ENCODE results near the gene SMCO2.

The SMCO2 gene

GRCh38 chr12:27464220-27464554 is 17.7 kb downstream of the SMCO2 start:
- no peak overlapping the region for H3K9ac ChIP-seq (ENCODE audit: low read length)
- TF ChIP-seq CTCF (IDR thresholded peaks at IDR 0.05; ENCODE audit: insufficient read depth, low read length, poor library complexity, severe bottlenecking) = no peak
- no peak for TF ChIP-seq EZH2phosphoT487 (conservative IDR thresholded peaks at IDR 0.05; ENCODE audit: low read length)

GRCh38 chr12:27467641-27468040 is 21.1 kb downstream of the SMCO2 start:
- no peaks in the 10 kb centered on the region for H3K79me2 ChIP-seq (ENCODE audit: insufficient read depth, low read length)
- no peaks in the 10 kb centered on the region for H3K27me3 ChIP-seq (ENCODE audit: low read length)
- H3K4me3 ChIP-seq (ENCODE audit: insufficient read depth, low read length, poor library complexity, severe bottlenecking) = no peak overlapping the region
- H3K9me3 ChIP-seq (ENCODE audit: insufficient read depth, low read length) = no peaks in the 10 kb centered on the region
- H4K20me1 ChIP-seq (ENCODE audit: low read depth, low read length) = no peaks in the 10 kb centered on the region
- no peak overlapping the region for H2AFZ ChIP-seq (ENCODE audit: low read depth, low read length, severe bottlenecking)
- TF ChIP-seq CTCF (IDR thresholded peaks at IDR 0.05; ENCODE audit: insufficient read depth, low read length, poor library complexity, severe bottlenecking) (no peak), EZH2phosphoT487 (conservative IDR thresholded peaks at IDR 0.05; ENCODE audit: low read length) (no peak)
- H3K9ac ChIP-seq (ENCODE audit: low read length) = no peak overlapping the region
- H3K36me3 ChIP-seq (ENCODE audit: low read length) = no peaks in the 10 kb centered on the region
- H3F3A ChIP-seq (ENCODE audit: insufficient read depth) = no peaks in the 10 kb centered on the region
- no peaks in the 10 kb centered on the region for H3K9me2 ChIP-seq (replicated peaks; ENCODE audit: insufficient read depth, low read length)
- H3K4me2 ChIP-seq (ENCODE audit: low read depth, low read length, poor library complexity, severe bottlenecking) = no peak overlapping the region
- no peak overlapping the region for H3K27ac ChIP-seq (ENCODE audit: low read depth, low read length)

More at GRCh38 chr12:27464220-27464554, 17.7 kb downstream of the SMCO2 start:
- H3K9me2 ChIP-seq (replicated peaks; ENCODE audit: insufficient read depth, low read length) = no peaks in the 10 kb centered on the region
- no peak overlapping the region for H3K4me2 ChIP-seq (ENCODE audit: low read depth, low read length, poor library complexity, severe bottlenecking)
- H3K27ac ChIP-seq (ENCODE audit: low read depth, low read length) = no peak overlapping the region
- no peaks in the 10 kb centered on the region for H3K9me3 ChIP-seq (ENCODE audit: insufficient read depth, low read length)
- no peak overlapping the region for H2AFZ ChIP-seq (ENCODE audit: low read depth, low read length, severe bottlenecking)
- H3K27me3 ChIP-seq (ENCODE audit: low read length) = no peaks in the 10 kb centered on the region
- H3F3A ChIP-seq (ENCODE audit: insufficient read depth) = no peaks in the 10 kb centered on the region
- H3K4me3 ChIP-seq (ENCODE audit: insufficient read depth, low read length, poor library complexity, severe bottlenecking) = no peak overlapping the region
- H4K20me1 ChIP-seq (ENCODE audit: low read depth, low read length) = no peaks in the 10 kb centered on the region
- H3K36me3 ChIP-seq (ENCODE audit: low read length) = no peaks in the 10 kb centered on the region
- H3K79me2 ChIP-seq (ENCODE audit: insufficient read depth, low read length) = no peaks in the 10 kb centered on the region

GRCh38 chr12:27468241-27468640 is 21.7 kb downstream of the SMCO2 start:
- no peaks in the 10 kb centered on the region for H4K20me1 ChIP-seq (ENCODE audit: low read depth, low read length)
- H3K27me3 ChIP-seq (ENCODE audit: low read length) = no peaks in the 10 kb centered on the region
- no peaks in the 10 kb centered on the region for H3F3A ChIP-seq (ENCODE audit: insufficient read depth)
- H2AFZ ChIP-seq (ENCODE audit: low read depth, low read length, severe bottlenecking) = no peak overlapping the region
- H3K9ac ChIP-seq (ENCODE audit: low read length) = no peak overlapping the region
- H3K36me3 ChIP-seq (ENCODE audit: low read length) = no peaks in the 10 kb centered on the region
- H3K4me2 ChIP-seq (ENCODE audit: low read depth, low read length, poor library complexity, severe bottlenecking) = no peak overlapping the region
- TF ChIP-seq EZH2phosphoT487 (conservative IDR thresholded peaks at IDR 0.05; ENCODE audit: low read length) (no peak), CTCF (IDR thresholded peaks at IDR 0.05; ENCODE audit: insufficient read depth, low read length, poor library complexity, severe bottlenecking) (no peak)
- no peaks in the 10 kb centered on the region for H3K9me3 ChIP-seq (ENCODE audit: insufficient read depth, low read length)
- H3K79me2 ChIP-seq (ENCODE audit: insufficient read depth, low read length) = no peaks in the 10 kb centered on the region
- no peak overlapping the region for H3K27ac ChIP-seq (ENCODE audit: low read depth, low read length)
- no peak overlapping the region for H3K4me3 ChIP-seq (ENCODE audit: insufficient read depth, low read length, poor library complexity, severe bottlenecking)
- no peaks in the 10 kb centered on the region for H3K9me2 ChIP-seq (replicated peaks; ENCODE audit: insufficient read depth, low read length)
